Activated CD8-positive, alpha-beta memory T cell treated with anti-CD3 and anti-CD28 coated beads for 48 hours (primary cell): ENCODE measurements around the gene LIMS3.
"Not testable (repeated sequence)": the region's sequence is repeated elsewhere in the genome, so short reads cannot be mapped to it uniquely, and the experiment has no call there.

ENCODE experiments used
- DNase-seq, 3 experiments: peaks; one replicate each; pipeline ENCODE4 v3.0.0-alpha.2; 2020; ENCODE audit warnings: low read depth in 2 of 3, low spot score in 2 of 3

Gene LIMS3, protein sequence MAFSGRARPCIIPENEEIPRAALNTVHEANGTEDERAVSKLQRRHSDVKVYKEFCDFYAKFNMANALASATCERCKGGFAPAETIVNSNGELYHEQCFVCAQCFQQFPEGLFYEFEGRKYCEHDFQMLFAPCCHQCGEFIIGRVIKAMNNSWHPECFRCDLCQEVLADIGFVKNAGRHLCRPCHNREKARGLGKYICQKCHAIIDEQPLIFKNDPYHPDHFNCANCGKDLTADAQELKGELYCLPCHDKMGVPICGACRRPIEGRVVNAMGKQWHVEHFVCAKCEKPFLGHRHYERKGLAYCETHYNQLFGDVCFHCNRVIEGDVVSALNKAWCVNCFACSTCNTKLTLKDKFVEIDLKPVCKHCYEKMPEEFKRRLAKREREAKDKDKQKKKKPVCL

DNA sequence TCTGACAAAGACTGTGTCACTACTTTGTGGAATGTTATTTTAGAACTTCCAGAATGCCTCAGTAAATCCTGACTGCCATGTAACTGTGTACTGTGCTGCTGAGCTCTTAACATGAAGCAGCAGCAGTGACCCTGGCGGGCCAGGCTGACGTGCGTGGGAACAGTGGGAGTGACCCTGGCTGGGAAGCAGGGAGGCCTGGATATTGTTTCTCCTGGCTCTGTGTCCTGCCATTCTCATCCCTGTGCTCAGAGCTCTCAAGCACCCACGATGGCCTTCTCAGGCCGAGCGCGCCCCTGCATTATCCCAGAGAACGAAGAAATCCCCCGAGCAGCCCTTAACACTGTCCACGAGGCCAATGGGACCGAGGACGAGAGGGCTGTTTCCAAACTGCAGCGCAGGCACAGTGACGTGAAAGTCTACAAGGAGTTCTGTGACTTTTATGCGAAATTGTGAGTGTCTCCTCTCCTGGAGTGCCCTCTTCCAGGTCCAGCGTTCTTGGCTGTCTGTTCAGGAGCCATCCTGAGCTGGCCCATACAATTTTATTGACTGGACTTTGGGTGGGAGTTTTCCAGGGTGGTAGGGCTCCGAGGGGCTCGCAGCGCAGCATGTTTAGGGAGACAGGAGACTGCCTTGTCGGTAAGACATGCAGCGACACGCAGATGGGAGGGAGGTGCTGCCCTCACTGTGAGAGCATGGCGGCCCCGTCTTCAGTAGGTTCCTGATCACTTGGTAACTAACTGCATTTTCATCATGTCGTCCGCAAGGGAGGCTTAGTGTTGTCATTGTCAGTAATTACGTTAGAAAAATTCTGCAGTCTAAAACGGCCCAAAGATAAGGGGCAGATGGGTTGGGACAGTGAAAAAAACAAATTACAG is at the start of gene LIMS3:
LIMS3 (plus strand) TSS at position 227 of the 875 bp plus-strand sequence; CDS start at position 268, 41 bp downstream.
- DNase-seq, result not testable (repeated sequence)

DNA sequence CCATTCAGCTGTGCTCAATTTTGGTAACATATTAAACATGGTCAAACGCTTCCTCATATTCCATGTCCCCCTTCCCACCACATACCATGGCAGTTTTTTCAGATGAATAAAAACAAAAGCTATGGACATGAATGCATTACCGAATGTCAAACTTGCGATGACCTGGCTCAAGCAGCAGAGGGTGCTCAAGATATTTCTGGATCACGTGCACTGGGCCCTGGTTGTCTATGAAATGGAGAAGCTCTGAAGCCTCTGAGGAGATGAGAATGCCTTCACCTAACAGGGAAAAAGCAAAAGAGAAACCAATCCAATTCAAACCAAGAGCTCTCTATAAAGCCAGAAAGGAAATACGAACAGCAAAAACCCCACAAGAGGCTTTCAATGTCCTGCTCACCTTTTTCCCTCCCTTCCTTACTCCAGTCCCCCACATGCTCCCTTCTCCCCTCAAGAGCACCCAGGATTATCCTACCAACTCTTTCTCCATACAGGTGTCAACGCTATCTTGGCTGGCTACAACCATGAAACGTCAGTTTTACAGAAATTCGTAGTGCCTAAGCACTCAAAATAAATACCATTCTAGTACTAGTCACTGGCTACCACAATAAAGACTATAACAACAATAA is 27.2 kb upstream of the LIMS3 start:
- DNase-seq, result not testable (repeated sequence)

DNA sequence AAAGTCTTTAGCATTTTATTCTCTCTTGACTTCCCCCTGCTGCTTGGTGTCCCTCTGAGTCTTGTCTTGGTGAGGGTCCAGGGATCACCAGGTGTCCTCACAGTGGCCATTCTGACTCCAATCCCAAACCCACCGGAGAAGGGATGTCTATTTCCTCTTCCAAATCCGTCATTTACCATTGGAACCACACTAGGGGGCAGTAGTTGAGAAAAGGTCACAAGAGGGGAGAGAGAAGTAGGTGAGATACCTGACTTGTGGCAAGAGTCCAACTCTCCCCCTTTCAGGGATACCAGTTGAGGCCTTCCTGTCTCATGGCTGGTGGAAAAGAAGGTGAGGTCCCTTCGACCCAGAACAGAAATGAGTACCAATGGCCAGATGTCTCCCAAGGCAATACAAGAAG is 21.9 kb upstream of the LIMS3 start:
- not testable (repeated sequence) for DNase-seq

DNA sequence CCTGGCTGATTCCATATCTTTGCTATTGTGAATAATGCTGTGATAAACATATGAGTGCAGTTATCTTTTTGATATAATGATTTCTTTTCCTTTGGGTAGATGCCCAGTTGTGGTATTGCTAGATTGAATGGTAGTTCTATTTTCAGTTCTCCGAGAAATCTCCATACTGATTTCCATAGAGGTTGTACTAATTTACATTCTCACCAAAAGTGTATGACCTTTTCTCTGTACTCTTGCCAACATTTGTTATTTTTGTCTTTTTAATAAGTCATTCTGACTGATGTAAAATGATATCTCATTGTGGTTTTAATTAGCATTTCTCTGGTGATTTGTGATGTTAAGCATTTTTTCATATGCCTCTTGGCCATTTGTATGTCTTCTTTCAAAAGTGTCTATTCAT is 16.4 kb upstream of the LIMS3 start:
- DNase-seq, result not testable (repeated sequence)

DNA sequence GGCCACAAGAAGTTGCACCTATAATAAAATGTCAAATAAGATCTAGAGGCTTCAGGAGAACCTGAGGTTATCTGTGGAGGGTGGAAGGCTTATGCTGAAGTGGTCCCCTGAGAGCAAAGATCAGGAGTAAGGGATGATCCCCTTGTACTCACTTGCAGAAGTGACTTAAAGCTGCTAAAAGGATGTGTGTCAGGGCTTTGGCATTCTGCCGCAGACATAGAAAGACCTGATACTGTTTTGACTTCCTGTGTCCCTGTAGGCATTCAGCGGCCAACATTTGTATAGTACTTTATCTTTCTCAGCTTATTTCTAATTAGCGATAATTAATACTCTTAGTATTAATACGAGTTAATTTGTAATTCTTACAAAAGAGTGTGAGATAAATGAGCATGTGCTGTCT is 10.1 kb upstream of the LIMS3 start:
- DNase-seq, result not testable (repeated sequence)

DNA sequence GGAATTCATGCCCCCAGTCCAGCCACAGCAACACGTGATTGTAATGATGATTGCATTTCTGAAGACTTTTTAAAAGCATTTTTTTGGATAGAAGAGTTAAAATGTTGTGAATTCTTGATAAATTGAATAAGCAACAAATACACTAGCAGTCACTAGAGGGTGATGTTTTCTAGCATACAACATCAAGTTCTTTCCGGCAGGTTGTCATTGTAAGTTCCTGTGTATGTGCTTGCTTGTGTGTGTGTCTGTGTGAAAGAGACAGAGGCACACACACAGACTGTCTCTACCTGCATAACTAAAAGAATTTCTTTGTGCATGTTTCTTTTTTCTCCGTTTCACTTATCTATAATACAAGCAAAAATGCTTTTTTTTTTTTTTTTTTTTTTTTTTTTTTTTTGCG is 8.6 kb upstream of the LIMS3 start:
- not testable (repeated sequence) for DNase-seq

DNA sequence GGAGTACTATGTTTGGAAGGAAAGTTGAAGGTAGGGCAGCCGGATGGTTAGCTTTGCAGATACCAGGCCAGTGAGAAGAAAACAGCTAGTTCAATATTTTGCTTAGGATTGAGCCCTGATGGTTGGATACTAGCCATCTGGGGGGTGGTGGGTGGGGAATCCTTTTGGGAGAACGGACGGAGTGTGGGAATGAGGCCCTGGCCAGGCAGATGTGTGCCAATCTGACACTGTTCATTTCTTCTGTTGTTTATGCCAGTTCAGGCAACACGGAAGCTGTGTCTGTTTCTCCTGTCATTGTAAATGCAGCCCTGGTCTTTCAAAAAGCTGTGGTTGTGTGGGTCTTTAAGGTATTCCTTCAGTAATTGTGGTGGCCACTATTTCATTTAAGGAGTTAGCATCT is 7.5 kb upstream of the LIMS3 start:
- DNase-seq, result not testable (repeated sequence)

DNA sequence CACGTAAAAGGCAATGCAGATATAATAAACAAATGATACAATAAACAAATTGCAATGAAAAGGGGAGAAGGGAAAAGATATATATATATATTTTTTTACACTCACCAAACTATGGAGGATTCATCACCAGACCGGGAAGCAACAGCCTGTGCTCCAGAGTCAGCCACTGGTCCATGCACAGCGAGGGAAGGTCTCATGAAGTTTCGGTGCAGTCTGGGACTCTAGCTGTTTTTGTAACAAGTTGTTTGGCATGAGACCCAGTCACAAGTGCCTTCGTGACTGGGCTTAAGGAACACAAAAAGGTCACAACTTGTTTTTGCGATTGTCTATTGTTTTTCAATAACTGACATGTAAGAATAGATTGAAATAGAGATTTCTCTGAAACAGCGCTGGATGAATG is 4.8 kb upstream of the LIMS3 start:
- DNase-seq, result not testable (repeated sequence)

DNA sequence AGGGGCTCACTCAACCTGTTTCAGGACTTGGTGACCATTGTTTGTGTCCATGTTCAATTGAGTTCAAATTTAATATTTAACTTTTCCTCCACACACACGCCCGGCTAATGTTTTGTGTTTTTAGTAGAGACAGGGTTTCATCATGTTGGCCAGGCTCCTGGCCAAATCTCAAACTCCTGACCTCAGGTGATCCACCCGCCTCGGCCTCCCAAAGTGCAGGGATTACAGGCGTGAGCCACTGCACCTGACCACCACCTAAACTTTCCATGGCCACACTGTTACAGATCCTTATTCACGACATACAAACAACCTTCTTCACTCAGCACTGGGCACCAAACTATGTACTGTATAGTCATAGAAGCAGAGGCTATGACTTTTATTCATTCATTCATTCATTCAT is 4.3 kb upstream of the LIMS3 start:
- not testable (repeated sequence) for DNase-seq

DNA sequence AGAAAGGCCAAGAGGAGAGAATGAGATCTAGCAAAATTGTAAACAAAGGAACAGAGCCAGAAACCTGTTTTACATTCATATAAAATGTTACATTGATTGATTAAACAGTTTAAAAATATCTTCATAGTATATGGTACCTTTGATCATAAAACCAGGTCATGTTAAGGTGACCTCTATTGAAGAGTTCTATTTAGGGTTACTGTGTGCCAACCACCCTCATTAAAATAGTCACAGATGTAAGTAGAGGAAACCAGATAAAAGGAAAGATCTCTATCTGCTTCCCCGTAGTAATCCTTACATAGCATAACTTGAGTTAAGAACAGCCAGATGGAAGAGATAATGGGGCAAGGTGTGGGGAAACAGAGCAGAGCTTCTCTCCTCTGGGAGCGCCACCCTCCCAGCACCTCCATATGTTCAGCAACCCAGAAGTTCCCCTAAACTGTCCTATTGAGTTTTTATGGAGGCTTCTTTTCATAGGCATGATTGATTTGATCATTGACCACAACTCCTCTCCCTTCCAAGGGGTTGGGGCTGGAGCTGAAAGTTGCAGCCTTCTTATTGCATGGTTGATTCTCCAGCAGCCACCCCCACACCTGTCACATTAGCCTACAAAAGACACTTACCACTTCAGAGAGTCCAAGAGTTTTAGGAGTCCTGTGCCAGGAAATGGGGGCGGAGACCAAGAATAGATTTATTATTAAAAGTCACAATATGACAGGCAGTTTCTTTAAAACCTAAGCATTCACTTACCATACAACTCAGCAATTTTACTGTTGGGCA is 3.2 kb upstream of the LIMS3 start:
- not testable (repeated sequence) for DNase-seq

DNA sequence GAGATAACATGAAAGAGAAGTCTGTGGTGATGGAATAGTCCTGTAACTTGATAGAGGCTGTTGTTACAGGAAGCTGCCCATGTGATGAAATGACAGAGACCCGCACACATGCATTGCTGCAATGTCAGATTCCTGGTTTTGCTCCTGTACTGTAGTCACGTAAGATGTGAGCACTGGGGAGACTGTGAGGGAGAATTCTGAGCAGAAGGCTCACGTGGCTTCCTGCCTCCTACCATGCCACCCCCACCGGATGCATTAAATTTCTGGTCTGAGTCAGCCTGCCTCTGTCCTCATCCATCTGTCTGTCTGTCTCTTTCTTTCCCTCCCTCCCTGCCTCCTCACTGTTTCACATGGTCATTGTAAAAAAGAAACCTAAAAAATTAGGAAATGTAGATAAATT is 2.3 kb upstream of the LIMS3 start:
- not testable (repeated sequence) for DNase-seq

DNA sequence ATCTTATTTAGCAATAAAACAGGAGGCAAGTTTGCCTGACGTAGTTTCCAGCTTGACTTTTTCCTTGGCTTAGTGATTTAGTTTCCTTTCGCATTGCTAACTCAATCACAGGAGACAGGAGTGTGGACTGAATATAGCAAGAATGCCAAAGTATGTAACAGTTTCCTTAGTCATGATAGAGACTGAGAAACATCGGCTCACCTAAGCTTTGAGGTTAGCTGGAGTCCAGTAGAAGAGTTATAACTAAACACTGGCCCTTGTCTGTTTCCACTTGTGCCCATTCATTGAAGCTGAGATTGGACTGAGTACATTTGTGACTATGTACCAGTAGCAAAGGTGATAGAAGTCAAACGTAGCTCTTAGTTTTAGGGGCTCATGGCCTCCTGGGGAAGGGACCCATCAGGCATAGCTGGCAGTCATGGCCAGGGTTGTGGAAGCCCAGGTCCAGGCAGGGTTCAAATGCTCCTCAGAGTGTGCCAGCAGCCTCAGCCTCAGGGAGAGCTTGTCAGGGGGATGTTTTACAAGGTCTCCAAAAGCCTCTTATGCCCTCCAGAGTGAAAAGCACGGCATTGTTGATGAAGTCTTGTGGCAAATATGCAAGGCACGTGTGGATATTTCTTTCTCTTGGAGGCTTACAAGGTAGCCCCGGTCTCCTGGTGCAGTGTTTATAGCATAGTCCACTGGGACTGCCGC is 573 bp upstream of the LIMS3 start:
- DNase-seq, result not testable (repeated sequence)

DNA sequence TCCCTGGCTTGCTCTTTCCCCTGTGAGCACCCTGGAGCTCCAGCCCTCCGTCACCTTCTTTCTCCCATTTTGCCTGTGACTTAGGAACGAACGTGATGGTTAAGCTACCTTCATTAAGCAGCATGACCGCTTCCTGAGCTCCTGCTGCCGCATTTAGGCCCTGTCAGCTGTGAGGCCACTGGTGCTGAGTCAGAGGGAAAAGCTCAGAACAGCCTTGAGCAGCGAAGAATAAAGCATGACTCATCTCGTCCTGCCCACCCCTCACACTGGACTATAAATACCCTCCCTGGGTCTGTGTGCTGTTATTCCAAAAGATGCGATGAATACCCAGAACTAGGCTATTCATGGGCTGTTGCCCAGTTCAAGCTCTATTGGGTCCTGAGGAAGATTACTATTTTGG is 7.3 kb downstream of the LIMS3 start:
- not testable (repeated sequence) for DNase-seq

DNA sequence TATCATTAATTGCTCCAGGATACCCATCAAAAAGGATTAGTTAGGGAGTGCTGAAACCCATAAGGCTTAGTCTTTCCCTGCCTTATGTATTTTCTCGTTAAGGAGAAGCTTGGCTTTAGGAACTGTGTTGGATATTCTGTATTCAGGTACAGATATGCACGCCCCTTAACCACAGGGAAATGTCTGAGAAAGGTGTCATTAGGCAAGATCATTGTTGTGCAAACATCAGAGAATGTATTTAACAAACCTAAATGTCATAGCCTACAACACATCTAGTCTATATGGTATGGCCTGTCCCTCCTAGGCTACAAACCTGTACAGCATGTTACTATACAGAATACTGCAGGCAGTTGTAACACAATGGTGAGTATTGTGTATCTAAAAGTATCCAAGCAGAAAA is 10.1 kb downstream of the LIMS3 start:
- not testable (repeated sequence) for DNase-seq

DNA sequence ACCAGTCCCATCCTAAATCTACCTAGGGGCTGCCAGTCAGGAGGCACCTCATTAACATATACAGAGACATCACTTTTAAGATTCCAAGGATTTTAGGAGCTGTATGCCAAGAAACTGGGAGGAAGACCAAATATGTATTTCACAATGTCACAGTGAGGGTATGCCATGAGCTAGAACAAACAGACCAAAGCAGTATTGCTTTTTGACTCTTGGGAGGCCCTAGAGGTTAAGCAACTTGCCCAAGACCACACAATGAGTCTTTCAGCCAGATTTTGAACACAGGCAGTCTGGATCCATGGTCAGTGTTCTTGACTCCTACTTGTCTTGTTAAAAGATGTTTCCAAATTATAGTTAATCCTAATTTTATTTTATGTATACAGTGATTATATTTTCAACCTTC is 12.3 kb downstream of the LIMS3 start:
- not testable (repeated sequence) for DNase-seq

DNA sequence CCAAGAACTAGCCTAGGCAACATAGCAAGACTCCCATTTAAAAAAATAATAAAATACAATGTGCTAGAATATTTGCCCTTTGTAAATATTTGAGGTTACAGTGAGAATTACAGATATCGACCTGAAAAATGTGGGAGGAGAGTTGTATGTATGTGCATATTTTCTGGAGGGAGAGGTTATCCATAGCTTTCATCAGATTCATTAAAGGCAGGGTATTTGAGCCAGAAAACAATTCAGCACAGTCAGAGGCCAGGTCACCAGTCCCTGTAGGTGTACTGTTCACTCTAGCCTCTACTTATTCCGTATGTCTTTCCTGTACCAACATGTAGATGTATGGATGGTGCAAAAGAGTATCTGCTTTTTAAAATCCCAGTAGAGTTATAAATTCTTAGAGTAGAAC is 15.4 kb downstream of the LIMS3 start:
- not testable (repeated sequence) for DNase-seq

DNA sequence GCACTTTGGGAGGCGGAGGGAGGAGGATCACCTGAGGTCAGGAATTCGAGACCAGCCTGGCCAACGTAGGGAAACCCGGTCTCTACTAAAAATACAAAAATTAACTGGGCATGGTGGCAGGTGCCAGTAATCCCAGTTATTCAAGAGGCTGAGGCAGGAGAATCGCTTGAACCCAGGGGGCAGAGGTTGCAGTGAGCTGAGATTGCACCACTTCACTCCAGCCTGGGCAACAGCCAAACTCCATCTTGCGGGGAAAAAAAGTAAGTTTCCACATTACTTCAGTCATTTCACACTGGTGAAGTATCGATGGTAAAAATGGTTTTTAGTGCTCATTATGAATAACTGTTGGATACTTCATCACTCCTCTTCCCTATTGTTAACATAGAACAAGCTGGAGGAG is 16.1 kb downstream of the LIMS3 start:
- not testable (repeated sequence) for DNase-seq

DNA sequence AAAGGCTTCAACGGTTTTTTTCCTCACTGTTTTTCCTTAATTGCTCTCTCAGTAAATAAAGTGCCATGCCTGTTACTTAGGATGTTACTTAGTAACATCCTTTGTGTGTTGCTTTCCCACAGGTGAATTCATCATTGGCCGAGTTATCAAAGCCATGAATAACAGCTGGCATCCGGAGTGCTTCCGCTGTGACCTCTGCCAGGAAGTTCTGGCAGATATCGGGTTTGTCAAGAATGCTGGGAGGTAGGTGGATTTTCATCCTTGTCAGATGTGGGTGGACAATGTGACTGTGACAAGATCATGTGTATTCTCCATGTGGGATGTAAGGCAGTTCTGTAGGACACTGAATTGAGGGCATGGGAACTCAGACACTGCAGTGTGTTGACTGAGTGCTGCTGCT is 17.3 kb downstream of the LIMS3 start:
- DNase-seq, result not testable (repeated sequence)

DNA sequence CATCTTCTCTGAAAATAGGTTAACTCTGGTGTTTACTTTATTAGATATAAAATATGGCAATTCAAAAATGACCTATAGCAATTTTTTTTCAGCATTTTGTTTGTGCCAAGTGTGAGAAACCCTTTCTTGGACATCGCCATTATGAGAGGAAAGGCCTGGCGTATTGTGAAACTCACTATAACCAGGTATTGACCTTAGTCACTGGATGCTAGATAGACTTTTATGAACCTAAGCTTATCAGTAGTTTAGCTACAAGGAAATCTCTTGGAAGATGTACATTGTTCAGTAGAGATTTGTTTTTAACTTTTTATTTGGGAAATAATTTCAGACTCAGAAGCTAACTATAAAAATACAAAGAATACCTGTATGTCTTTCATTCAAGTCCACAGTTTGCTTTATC is 21.7 kb downstream of the LIMS3 start:
- DNase-seq, result not testable (repeated sequence)
